Loucy (cell line): ENCODE results near the gene NDE1.
"Not testable (repeated sequence)": the region's sequence is repeated elsewhere in the genome, so short reads cannot be mapped to it uniquely, and the experiment has no call there.

Experiments used
- CTCF ChIP-seq: fragments of 200-600 bp; sonication (generic); conservative IDR thresholded peaks from 2 replicates; pipeline ENCODE4 v1.5.1; 2014; ENCODE audit warnings: mild to moderate bottlenecking, antibody characterized with exemption, low read length
- EZH2phosphoT487 ChIP-seq: fragments of 200-600 bp; IDR thresholded peaks from 2 replicates; pipeline ENCODE4 v1.6.1; 2018; ENCODE audit warnings: antibody characterized with exemption, mild to moderate bottlenecking, moderate library complexity, borderline replicate concordance

- TF ChIP-seq CTCF, EZH2phosphoT487: not testable (repeated sequence)
Measured at GRCh38 chr16:15727697-15728096, 77.7 kb downstream of the NDE1 start.
